NCI-H2196 (cell line): Measurements from ENCODE around the gene MED17.
"Not testable (repeated sequence)": the region's sequence is repeated elsewhere in the genome, so short reads cannot be mapped to it uniquely, and the experiment has no call there.

Source experiments
- DNase-seq: peaks from one replicate; lab custom pipeline; 2025; ENCODE audit not compliant: unreplicated experiment; lab: John Stamatoyannopoulos, UW

The MED17 gene

DNA sequence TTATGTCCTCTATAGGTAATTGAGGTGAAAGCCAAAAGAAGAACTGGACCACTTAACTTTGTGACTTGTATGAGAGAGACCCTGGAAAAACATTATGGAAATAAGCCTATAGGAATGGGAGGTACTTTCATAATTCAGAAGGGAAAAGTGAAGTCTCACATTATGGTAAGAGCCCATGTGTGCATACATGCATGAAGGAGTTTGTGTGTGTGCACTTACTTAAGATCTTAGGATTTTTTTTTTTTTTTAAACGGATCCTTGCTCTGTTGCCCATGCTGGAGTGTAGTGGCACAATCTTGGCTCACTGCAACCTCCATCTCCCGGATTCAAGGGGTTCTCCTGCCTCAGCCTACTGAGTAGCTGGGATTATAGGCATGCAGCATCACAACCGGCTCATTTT, 26.8 kb upstream of the MED17 start:
- no peak for DNase-seq

DNA sequence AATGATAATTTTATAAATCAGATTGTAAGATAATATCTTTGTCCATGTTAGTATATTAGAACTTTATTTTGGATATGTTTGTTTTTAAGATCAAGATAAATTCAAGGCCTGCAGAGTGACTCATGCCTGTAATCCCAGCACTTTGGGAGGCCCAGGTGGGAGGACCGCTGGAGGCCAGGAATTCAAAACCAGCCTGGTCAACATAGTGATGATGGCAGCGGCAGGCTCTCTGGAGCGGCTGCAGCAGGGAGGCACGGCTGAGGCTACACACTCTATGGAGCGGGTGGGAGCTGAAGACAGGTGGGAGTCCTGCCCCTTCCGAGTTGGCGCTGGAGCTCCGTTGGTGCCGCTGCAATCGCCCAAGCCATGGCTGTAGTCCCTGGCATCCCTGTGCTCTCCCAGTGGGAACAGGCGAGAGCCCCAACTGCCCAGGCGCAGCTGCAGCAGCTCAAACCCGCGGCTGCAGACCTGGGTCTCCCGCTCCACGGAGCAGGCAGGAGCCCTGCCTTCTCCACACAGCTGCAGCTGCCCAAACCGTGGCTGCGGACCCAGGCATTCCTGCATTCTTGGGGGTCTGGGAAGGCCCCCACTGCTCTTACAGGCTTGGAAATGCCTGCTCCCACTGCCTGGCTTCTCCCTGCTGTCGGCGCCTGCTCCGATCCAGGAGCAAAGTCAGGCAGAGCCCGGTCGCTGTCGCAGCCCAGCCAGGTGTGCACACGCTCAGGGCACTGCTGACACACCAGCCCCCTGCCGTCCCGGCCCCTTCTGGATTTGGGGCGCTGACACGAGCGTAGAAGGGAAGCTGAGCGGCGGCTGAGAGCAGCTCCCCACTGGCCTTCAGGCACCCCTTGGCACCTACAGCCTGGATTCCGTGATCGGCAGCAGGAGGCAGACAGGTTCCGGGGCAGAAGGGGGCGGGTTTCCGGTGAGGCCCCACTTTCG, 25.9 kb upstream of the MED17 start:
- no peak for DNase-seq

DNA sequence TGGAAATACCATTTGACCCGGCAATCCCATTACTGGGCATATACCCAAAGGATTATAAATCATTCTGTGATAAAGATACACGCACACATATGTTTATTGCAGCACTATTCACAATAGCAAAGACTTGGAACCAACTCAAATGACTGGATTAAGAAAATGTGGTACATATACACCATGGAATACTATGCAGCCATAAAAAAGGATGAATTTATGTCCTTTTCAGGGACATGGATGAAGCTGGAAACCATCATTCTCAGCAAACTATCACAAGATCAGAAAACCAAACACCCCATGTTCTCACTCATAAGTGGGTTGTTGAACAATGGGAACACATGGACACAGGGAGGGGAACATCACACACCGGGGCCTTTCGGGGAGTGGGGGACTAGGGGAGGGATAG, 25.0 kb upstream of the MED17 start:
- not testable (repeated sequence) for DNase-seq

DNA sequence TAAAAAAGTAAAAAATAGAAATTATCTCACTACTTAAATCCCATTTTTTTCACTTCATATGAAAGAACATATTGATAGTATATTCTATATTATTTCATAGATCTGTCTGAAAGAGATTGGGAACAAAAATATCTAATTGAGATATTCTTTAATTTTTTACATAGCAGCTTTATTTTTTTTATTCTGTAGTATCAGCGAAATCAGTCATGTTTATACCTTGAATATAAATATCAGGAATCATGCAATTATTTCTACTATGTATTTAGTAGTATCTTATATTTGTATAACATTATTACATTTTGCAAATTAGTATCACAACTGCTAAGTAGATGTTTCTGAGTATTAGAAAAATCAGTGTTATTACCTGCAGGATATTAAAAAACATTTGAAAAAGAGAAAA, 22.2 kb upstream of the MED17 start:
- no peak for DNase-seq

GRCh38 chr11:93765551-93765950, 18.5 kb upstream of the MED17 start:
- DNase-seq, result no peak

DNA sequence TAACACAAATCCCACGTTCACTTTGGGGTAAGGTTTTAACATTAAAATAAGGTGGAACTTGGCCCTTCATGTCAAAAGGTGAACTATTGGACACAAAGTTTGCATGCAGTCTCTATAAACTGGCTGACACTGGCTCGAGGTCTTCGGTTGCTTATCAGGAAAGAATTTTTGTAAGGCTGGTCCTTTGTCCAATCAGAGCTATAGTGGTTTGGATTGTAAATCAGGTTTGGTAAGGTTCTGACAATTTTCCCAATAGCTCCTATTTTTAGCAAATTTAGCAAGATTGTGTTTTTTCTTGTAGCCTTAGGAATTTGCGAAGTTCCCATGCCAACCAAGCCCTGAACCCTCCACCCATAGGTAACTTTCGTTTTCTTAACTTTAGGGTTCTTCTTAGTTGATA, 17.6 kb upstream of the MED17 start:
- DNase-seq, result no peak

DNA sequence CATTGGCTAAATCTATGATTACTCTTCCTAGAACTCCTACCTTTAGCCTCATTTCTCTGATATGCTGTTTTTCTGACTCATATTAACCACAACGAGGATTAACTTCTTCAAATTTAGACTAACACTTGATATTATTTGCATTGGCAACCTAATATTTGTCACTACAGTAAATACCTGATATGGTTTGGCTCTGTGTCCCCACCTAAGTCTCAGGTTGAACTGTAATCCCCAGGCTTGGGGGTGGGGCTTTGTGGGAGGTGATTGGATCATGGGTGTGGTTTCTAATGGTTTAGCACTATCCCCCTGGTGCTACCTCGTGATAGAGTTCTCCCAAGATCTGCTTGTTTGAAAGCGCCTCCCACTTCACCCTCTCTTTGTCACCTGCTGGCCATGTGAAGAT, 17.1 kb upstream of the MED17 start:
- DNase-seq, result no peak

GRCh38 chr11:93770160-93770559, 13.9 kb upstream of the MED17 start:
- no peak for DNase-seq

DNA sequence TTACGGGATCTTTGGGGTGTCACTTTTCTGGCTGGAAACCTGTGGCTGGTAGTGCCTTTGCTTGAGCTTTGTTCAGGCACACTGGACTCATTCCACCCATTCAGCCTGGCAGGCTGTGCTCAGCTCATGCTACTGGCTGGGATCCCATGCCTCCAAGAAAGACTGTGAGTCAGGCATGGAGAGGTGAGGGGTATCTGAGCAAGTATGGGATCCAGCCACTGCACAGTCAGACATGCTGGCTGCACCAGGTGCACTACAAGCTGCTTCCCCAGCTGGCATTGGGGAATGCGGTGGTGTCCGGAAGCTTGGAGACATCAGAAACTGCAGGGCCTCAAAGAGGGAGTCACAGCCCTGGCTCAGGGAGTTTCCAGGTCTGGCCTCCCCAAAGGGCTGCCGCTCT, 12.0 kb upstream of the MED17 start:
- no peak for DNase-seq

GRCh38 chr11:93773045-93773477, 11.0 kb upstream of the MED17 start:
- DNase-seq, result no peak

DNA sequence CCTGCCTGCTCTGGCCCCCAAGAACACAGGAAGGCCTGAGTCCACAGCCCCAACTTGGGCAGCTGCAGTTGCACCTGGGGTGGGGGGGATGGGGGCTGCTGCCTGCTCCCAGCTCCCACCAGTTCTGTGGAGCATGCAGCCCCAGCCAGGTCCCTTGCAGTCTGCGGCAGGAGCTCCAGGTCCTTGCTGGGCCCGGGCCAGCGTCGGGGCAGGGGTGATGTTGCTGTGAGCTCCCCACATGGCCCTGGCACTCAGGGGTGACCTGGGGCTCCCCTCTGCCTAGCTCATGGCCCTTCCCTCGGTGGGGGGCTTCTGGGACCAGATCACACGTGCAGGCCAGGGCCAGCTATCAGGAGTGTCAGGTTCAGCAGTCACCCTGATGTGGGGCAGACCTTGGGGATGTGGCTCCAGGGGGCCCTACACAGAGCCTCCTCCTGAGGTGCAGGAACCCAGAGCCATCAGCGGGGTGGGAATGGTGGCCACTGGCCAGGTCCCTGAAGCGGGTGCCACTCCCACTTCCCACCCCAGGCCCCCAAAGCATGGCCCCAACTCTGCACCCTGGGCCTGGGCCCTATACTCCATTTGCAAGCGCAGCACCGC, 10.4 kb upstream of the MED17 start:
- DNase-seq, result no peak

- not testable (repeated sequence) for DNase-seq
These were observed 9.5 kb upstream of the MED17 start for GRCh38 chr11:93774560-93774959.

DNA sequence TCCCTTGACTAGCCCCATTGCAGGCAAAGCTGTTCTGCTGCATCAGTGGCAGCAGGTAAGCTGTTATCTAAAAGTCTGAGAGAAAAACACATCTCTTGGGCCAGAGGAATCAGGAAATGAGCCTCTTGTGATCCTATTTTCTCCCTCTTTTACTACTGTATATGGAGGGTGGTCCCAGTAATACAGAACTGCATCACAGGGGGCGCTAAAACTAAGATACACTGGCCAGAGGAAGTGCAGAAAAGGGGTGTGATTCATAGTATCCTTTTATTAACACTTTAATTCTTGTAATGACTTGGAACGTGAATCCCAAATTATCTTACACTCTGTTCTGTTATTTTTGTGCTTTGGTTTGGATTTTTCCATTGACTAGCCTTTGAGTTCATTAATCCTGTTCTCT, 8.8 kb upstream of the MED17 start:
- DNase-seq, result no peak

- DNase-seq, result no peak
These were observed 720 bp upstream of the MED17 start for GRCh38 chr11:93783362-93783761.

GRCh38 chr11:93783765-93784144, 327 bp upstream of the MED17 start:
- DNase-seq, result no peak

GRCh38 chr11:93784935-93785360, 866 bp downstream of the MED17 start:
- no peak for DNase-seq

DNA sequence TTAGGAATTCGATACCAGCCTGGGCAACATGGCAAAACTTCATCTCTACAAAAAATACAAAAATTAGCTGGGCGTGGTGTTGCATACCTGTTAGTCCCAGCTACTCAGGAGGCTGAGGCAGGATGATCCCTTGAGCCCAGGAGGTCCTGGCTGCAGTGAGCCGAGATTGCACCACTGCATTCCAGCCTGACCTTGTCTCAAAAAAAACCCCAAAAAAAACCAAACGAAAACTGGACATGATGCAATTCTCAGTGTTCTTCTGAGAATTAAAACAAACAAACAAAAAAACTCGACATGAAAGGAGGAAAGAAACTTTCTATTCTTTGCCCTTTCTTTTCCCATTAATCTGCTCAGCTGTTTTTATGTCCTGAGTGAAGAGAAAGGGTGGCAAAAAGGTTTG, 7.4 kb downstream of the MED17 start:
- no peak for DNase-seq

DNA sequence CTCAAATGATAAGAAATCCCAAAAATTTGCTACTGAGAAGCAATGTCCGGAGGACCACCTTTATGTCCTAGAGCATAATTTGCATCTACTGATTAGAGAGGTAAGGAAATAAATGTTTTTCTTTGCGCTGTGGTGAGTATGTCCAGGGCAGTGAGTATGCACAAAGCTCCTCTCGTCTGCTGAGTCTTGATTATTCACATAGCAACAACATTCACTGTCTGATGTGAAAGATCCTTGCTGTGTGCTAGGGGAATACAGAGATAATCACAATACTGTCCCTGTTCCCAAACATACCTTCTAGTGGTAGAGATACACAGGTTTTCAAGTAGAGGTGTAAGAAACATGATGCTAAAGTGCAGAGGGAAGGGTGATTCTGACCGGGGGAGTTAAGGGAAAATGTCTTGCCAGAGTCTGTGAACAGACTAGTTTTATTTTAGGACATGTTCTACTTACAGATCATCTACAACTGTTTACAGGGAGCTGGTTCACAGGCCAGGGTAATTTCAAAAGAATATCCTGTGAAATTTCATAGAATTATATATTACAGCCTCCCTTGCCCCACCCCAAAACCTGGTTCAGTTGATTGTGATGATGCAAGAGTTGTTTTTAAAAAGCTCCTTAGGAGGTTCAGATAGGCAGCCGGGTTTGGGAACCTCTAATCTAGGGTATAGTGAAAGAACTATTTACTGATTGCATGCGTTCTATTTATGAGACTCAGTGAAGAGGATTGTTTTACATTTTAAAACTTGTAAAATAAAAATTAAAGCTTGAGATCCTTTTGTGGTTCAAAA, 12.6 kb downstream of the MED17 start:
- DNase-seq, result no peak

GRCh38 chr11:93801366-93801765, 17.3 kb downstream of the MED17 start:
- DNase-seq, result no peak

DNA sequence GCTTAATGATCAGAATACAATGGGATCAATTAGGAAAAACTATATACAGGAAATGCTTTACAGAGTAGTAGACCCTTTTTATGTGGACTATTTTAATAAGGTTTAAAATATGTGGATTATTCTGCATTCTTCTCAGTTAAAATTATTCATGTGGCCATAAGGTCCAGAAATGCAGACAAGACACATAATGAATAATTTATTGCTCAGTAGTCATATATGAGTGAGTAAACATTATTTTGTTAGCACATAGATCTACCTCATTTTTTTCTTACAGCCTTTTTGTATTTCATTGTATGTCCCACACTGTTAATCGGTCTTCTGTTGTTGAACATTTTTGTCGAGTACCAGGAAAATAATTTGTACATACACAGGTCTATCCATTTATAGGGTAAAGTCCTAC, 20.8 kb downstream of the MED17 start:
- DNase-seq, result no peak

DNA sequence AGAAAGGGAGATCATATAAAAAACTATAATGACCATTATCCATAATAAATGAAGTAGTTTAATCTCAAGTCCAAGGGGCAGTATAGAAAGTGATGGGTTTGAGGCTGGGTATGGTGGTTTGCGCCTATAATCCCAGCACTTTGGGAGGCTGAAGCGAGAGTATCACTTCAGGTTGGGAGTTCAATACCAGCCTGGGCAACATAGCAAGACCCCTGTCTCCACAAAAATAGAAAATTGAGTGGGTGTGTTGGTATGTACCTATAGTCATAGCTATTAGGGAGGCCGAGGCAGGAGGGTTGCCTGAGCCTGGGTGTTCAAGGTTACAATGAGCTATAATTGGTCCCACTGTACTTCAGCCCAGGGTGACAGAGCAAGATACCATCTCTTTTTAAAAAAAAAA, 23.9 kb downstream of the MED17 start:
- no peak for DNase-seq

DNA sequence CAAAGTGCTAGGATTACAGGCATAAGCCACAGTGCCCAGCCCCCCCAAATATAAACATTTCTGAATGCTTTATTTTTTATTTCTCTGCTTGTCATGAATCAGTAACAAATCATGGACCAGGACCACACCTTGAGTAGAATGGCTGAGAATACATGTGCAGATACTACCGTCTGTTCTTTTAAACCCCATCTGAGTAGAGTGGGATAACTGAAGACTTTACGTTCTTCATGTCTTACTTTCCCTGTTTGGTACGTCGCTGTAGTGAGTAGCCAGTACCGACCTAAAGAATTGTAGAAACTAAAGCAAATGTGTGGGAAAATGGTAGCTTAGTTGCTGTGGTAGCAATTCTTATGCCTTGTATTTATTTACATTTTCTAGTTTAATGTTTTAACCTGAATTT, 29.9 kb downstream of the MED17 start:
- no peak for DNase-seq
